ENCODE results near the gene RBP3.

GRCh38 chr10:47339186-47339735 lies 8.9 kb upstream of the RBP3 start:
- TF ChIP-seq RAD21 (IDR thresholded peaks at IDR 0.05) (no peak), FOXA1 (IDR thresholded peaks at IDR 0.05) (no peak), CTCF (IDR thresholded peaks at IDR 0.05; ENCODE audit: low read depth, low read length, missing input control) (no peak), MAX (IDR thresholded peaks at IDR 0.05) (no peak), JUND (IDR thresholded peaks at IDR 0.05) (no peak), GABPA (IDR thresholded peaks at IDR 0.05 in 1 of 2, conservative IDR thresholded peaks at IDR 0.05 in 1 of 2) (no peak), REST (IDR thresholded peaks at IDR 0.05) (no peak)
